Fibroblast of the aortic adventitia (primary cell): Measurements from ENCODE around the gene ESR1. TPM values are rescaled to one million over a fixed set of nuclear protein-coding genes. Genes with fewer than 3 reads are reported as not detected.
A peak's percentile ranks its signal among the peaks of the same experiment; 100 is the strongest.
"Not testable (repeated sequence)": the region's sequence is repeated elsewhere in the genome, so short reads cannot be mapped to it uniquely, and the experiment has no call there.

Experiments used
- DNase-seq: peaks from one replicate; pipeline ENCODE4 v3.0.0-alpha.2; 2010; ENCODE audit warnings: low read depth
- H3K4me3 ChIP-seq: 2 replicates; pipeline ENCODE4 v1.5.1; 2011; ENCODE audit warnings: low read depth, mild to moderate bottlenecking, control low read depth, low read length, moderate library complexity
- CTCF ChIP-seq: IDR thresholded peaks from 2 replicates; pipeline ENCODE4 v1.5.1; 2011; ENCODE audit warnings: mild to moderate bottlenecking, low read length, control low read depth, inconsistent platforms; ENCODE audit not compliant: insufficient read depth
- total RNA-seq: library from RNA; depleted of rRNA; stranded (reverse); fragments of >200 nt; gene quantifications from 2 replicates; pipeline ENCODE4 v1.2.3, GENCODE V29; 2012; ENCODE audit warnings: low replicate concordance

ESR1 gene
- total RNA-seq, 1 donor, result 2.7 TPM

- peak; percentile 75 for DNase-seq
- H3K4me3 ChIP-seq, result peak overlapping the region; percentile 51
- no peak for TF ChIP-seq CTCF
These were observed 322.2 kb downstream of the ESR1 start for GRCh38 chr6:152129691-152130151.

GRCh38 chr6:152130441-152130840 lies 323.0 kb downstream of the ESR1 start:
- DNase-seq, result peak; percentile 45
- TF ChIP-seq CTCF, result no peak
- no peak overlapping the region for H3K4me3 ChIP-seq

- TF ChIP-seq CTCF, result no peak
- H3K4me3 ChIP-seq, result no peak overlapping the region
- DNase-seq, result no peak
These were observed 328.4 kb downstream of the ESR1 start for GRCh38 chr6:152135755-152136448.

GRCh38 chr6:152136449-152136825 lies 329.0 kb downstream of the ESR1 start:
- DNase-seq, result no peak
- TF ChIP-seq CTCF, result no peak
- no peak overlapping the region for H3K4me3 ChIP-seq

GRCh38 chr6:152138344-152138743 lies 330.9 kb downstream of the ESR1 start:
- DNase-seq, H3K4me3 ChIP-seq: not testable (repeated sequence)

GRCh38 chr6:152142105-152142504 lies 334.6 kb downstream of the ESR1 start:
- peak; percentile 34 for DNase-seq
- no peak overlapping the region for H3K4me3 ChIP-seq
- no peak for TF ChIP-seq CTCF

GRCh38 chr6:152143359-152143758 lies 335.9 kb downstream of the ESR1 start:
- DNase-seq, result no peak
- H3K4me3 ChIP-seq, result no peak overlapping the region
- TF ChIP-seq CTCF, result no peak
